Ramos (cell line): ENCODE data around the gene CLCF1.

Experiments used
- in situ Hi-C: fragments of 300-500 bp; cut with MboI; formaldehyde crosslinking; loops from one replicate; pipeline ENCODE4 v1.14.3; 2022; ENCODE audit warnings: low sequenced_read_pairs; ENCODE audit not compliant: unreplicated experiment

CLCF1 gene

DNA sequence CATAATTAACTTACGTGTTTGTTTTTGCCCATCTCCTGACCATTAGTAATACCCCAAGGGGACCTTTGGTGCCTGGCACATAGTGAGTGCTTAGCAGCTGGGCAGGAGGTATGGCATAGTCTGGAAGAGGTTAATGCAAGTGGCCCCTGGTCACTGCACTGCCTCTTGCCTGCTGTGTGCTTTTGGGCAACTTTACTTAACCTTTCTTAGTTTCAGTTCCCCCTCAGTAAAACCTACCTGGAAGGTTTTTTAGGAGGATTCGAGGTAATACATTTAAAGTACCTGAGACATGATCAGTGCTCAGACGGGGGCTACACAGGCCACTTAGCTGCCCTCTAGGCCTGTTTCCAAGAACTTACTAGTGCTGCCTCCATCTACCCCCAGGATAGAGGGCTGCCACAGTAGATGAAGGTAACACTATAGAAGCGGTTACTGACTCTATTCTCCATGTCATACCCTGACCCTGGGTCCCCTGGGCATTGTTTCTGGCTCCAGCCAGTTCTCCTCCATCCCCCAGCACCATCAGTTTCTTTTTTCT, 23.4 kb downstream of the CLCF1 start:
- in situ Hi-C loops = no loop called here

DNA sequence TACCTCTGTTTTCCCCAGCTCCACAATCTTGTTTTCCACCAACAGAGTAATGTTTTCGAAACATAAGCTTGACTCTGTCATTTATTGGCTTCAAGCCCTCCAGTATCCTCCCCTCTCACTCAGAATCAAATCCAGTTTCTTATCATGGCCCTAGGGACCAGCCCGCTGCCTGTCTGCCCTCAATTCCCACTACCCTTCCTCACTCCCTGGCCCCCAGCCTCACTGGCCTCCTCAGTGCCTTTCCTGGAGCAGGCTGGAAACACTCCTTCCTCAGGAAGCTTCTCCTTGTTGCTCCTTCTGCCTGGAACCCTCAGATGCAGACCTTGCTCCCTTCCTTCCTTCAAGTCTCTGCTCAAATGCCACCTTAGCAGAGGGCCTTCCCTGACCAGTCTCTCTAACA, 23.9 kb downstream of the CLCF1 start:
- in situ Hi-C loops = no loop called here

DNA sequence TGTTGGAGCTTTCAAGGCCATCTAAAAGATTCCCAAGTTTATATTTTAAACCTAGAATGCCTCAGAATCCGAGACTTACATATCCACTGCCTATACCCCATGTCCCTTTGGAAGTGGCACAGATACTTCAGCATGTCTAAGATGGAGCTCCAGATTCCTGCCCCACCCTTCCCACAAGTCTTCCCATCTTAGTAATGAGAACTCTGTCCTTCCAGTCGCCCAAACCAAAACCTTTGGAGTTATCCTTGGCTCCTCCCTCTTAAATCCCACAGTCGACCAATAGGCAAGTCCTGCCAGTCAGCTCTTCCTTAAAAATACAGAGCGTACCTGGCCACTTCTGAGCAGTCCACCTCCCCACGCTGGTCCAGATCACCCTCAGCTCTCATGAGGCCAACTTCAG, 24.4 kb downstream of the CLCF1 start:
- in situ Hi-C loops = no loop called here

DNA sequence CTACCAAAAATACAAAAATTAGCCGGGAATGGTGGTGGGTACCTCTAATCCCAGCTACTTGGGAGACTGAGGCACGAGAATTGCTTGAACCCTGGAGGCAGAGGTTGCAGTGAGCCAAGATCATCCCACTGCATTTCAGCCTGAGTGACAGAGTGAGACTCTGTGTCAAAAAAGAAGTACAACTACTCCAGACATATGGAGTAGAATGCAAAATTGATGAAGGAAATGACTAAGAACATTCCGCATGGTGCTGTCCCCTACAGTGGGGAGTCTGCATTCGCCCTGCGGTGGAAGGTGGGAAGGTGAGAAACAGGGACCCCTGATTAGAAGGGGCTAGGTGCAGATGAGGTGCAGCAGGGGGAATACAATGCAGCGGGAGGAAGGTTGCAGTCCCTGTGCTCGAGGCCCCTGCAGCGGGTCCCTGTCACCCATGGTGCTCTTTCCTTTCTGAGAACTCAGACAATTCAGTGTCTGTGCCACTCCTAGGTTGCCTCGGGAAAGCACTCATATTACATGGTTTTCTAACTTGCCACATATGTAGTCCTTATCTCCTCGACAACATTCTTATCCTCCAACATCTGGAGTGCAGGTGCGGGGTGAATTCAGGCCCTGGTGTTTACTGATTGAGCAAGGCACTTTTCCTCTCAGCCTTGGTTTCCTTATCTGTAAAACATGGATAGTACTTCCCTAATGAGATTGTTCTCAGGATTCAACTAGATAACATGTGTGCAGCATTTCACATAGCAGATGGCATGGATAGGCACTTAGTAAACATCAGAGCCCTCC, 25.2 kb downstream of the CLCF1 start:
- in situ Hi-C loops = no loop called here

DNA sequence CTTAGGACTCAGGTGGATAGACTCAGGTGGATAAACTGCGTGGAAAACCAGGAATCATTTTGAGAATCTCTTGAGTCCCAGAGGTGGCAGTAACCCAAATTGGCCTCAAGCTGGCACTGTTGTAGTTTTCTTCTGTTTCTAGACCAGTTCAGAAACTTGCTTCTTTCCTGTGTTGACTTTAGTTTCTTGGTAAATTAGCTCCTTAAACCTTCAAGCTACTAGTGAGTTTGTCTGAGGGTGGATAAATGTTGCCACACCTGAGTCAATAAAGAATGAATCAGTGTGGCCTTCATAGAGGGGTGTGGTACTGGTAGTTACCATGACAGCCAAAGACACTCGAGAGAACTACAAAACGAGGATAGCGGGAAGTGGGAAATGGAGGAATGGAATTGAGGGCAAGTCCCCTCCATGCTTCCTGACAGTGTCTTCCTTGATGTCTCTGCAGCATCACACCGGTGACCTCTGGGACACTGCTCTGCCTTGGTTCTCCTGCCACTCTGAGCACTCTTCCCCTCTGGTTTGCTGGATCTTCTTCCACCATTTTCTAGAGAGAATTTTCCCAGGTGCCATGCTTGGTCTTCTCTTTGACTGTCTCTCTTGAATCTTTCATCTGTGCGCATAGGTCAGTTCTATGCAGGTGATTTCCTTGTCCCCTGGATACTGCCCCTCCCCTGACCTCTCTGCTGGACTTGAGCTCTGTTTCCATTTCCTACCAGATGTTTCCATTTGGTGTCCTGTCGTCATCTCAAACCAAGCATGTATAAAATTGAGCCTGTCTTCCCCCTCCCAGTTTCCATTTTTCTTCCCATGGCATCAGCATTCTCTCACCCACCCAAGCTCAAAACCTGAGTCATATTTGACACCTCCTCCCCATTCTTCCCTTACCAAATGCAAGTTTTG, 27.2 kb downstream of the CLCF1 start:
- in situ Hi-C loops = no loop called here

DNA sequence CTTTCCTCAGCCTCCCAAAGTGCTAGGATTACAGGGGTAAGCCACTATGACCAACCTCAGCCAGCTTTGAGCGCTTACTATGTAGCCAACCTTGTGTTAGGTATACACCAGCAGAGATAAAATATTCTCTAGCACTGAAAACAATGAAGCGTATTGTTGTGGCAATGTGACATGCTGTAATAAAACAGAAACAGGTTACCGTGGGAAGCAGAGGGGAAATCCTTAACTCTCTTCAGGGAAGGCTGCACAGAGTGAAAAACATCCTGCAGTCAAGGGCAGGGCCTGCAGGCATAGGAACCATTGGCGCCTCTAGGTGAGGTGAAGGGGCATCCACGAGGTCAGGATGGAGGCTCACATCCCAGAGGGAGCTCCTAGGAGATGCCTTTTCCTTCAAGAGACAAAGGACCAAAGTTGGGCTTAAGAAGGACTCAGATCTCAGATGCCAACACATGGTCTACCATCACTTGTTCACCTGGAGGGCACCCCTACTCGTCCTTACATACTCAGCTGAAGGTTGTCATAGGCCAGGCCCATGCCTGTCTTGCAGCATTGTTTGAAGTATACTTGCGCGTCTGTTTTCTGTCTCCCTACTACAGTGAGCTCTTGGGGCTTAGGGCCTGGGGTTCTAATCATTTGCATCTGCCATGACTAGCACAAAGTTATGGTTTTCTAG, 28.0 kb downstream of the CLCF1 start:
- in situ Hi-C loops = no loop called here

DNA sequence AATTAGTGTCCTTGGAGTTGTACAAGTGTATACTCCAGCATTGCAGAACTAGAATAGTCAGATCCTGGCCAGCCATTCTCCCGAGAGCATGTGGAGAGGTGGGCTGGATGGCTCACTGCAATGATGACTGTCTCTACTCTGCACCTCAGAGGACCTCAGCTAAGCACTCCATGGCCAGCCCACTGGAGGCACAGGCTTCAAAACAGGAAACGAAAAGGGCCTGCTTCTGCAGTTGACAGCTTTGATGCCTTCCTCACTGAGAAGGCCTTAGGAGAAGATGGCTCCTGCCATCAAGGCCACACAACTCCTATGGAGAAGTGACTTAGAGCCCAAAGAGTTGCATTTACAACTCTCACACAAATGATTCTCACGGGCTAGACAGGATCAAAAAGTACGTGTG, 29.1 kb downstream of the CLCF1 start:
- in situ Hi-C loops = no loop called here

DNA sequence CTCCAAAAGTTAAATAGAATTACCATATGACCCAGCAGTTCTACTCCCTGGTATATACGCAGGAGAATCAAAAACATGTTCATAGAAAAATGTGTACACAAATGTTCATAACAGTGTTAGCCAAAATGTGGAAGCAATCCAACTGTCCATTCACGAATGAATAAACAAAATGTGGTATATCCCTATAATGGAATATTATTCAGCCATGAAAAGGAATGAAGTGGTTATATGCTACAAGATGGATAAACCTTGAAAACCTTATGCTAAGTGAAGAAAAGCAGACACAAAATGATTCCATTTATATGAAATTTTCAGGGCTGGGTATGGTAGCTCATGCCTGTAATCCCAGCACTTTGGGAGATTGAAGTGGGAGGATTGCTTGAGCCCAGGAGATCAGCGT, 36.1 kb downstream of the CLCF1 start:
- in situ Hi-C loops = no loop called here

DNA sequence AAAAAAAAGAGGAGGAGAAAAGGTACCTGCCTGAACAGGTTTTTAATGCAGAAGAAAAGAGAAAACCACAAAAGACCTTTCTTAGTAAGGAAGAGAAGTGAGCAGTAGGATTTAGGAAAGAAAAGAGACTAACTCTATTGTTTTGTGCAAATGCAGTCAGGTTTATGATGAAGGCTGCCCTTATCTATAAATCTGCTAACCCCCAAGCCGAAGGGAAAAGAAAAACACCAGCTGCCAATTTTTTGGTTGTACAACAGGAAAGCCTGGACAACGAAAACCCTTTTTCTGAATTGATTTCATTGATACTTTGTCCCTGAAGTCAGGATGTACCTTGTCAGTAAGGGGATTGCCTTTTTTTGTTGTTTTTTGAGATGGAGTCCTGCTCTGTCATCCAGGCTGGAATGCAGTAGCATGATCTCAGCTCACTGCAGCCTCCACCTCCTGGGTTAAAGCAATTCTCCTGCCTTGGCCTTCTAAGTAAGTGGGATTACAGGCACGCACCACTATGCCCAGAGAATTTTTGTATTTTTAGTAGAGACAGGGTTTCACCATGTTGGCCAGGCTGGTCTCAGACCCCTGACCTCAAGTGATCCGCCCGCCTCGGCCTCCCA, 41.2 kb downstream of the CLCF1 start:
- in situ Hi-C loops = no loop called here

DNA sequence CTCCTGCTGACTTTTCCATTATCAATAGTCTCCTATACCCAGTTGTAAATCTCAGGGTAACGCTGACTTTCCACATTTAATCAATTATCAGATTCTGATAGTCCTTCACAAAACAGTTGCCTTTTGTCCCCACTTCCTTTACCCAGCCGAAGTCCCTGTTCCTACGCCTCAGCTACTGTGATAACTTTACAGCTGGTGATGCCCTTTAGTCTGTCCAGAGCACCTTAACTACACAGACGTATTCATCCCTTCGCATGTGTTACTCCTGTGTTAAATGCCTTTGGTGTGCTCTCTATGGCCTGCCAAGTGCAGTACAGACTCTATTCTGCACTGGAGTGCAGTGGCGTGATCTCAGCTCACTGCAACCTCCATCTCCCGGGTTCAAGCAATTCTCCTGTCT, 49.9 kb downstream of the CLCF1 start:
- in situ Hi-C loops = no loop called here

DNA sequence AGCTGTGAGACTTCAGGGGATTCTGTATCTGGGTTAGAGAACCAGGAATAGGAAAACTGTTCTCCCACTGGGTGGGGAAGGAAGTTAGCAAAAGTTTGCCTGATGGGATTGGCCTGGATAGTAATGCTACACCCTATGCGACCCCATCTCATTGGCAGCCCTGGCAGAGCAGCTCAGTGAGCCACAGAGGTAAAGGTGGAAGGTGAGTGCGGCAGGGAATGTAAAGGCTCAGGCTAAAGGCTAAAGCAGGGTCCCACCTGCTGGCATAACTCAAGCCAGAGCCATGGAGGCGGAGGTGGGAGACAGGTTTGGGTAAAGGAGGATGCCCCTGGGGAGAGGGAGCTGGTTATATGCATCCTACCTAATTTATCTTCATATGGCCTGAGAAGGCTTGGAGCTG, 51.3 kb downstream of the CLCF1 start:
- in situ Hi-C loops = no loop called here

DNA sequence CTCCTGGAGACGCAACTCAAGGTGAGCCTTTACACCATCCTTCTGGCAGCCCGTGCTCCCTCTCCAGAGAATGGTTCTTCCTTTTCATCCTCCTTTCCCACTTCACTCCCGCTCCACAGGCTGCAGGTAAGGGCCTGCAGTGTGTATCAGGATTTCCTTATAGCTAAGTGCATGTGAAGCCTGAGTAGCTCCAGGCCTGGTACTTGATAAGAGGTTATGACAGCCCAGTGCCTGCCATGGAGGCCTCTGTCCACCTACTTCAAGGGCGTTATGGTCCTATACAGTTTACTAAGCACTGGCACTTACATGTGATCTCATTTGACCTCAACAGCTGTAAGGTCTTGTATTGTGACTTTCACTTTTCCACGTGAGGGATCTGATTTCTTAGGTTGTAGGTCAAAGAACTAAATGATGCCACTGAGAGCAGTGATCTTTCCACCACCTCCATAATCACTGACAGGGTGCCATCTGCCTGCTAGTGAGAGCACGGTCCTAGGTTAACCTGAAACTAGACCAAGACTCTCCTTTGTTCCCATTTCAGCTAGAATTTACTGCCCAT, 52.0 kb downstream of the CLCF1 start:
- in situ Hi-C loops = no loop called here

DNA sequence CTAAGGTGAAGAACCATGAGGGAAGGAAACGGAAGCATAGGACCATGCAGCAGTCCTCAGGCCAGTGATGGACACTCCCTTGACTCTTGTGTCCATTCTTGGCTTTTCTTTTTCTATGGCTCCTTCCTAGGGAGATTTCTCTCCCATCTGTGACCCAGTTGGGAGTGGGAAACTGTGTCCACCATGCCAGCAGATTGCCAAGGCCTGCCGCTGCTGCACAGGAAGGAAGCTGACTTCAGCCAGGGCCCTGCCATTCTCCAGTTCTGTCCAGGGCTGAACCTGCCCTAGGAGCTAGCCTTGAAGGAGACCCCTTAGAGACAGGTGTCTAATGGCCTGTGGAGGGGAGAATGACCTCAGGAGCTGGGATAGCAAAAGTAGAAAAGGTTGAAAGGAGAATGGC, 52.7 kb downstream of the CLCF1 start:
- in situ Hi-C loops = no loop called here

DNA sequence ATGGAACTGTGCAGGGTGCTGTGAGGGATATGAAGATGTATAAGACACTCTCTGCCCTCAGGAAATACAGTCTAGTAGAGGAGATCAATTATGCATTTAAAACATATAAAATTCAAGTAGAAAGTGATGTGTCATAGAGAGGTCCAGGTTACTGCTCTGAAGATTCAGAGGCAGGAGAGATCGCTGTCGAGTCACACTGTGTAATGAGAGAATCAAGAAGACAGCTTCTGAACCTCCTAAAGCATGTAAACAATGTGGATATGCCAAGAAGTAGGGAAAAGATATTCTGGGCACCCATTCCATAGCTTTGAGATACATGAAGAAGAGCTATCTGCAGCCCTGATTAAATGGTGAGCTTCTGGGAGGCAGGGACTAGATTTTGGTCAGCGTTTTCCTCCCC, 53.4 kb downstream of the CLCF1 start:
- in situ Hi-C loops = no loop called here

DNA sequence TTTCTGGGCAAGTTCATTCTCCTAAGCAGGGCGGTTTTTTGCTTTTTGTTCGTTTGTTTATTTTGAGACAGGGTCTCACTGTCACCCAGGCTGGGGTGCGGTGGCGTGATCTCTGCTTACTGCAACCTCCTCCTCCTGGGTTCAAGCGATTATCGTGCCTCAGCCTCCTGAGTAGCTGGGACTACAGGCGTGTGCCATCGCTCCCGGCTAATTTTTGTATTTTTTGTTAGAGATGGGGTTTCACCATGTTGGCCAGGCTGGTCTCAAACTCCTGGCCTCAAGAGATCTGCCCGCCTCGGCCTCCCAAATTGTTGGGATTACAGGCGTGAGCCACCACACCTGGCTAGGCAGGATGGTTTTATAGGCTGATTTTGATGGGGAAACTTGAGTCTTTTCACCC, 54.5 kb downstream of the CLCF1 start:
- in situ Hi-C loops = loop anchor here (10.0 kb wide), 1 partner anchor 234 kb away; no protein-coding TSS in a partner anchor

DNA sequence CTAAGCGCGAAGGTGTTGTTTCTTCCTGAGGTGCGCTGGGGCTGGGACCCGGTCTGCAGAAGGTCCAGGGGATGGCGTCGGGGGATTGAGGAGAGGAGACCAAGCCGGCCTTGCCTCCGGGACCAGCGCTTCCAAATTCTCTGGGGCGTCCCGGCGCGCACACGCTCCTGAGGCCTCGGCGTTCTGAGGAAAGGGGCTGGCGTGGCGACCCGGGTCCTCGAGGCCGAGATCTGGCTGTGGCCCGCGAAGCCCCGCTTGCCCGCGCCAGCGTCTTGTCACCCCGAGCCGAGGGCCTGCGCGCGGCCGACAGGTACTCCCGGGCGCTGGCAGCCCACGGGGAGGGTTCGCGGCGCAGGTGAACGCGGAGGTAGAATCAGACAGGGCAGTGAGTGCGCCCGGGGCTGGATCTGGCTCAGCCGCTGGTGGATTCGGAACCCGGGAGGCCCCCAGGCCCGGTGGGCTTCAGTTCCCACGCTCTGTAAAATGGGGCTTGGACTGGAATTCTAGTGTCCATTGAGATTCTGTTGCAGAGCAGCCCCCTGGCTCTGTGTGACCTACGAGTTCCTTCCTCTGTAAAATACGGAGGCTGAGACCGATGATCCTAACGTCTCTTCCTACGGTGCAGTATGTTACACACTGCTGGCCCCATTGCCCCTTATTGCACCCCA, 55.4 kb downstream of the CLCF1 start:
- in situ Hi-C loops = loop anchor here (10.0 kb wide), 1 partner anchor 233 kb away; no protein-coding TSS in a partner anchor

DNA sequence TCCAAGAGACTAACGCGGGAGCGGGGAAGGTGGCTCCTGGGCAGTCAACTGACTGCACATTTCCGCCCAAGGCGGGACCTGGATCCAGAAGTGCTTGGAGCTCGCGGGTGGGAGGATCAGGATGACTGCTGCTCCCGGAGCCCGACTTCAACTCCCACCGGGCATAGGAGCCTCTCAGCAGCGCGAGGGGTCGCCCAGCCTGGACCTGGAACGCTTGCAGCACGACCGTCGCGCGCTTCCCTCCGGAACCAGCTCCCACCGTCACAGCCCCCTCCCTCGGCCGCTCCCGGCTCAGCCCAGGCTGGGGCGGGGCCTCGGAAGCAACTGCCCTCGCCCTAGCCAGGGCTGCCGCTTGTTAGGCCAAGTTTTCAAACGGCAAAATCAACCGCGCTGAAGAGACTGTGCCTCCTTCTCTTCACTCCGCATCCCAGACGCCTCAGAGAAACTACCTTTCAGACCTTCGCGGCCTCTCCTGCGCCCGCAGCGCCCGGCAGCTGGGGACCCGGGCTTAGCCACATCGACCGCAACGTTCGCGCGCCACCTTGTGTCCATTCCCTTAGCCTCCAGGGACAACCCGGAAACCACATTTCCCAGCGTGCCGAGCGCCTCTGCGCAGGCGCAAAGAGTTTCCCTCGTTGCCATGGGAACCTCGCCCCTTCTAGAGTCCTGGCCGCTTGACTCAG, 56.1 kb downstream of the CLCF1 start:
- in situ Hi-C loops = loop anchor here (10.0 kb wide), 1 partner anchor 233 kb away; no protein-coding TSS in a partner anchor

DNA sequence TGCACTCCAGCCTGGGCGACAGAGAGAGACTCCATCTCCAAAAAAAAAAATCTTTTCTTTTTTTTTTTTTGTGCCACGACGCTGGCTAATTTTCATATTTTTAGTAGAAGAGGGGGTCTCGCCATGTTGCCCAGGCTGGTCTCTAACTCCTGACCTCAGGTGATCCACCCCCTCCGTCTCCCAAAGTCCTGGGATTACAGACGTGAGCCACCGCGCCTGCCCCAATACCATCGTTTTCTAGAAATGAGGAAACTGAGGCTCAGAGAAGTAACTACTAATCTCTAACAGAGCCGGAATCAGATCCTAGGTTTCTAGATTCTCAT, 56.6 kb downstream of the CLCF1 start:
- in situ Hi-C loops = loop anchor here (10.0 kb wide), 1 partner anchor 232 kb away; no protein-coding TSS in a partner anchor
